Testis (tissue), 2 donors: ENCODE data around the gene HECW1.

Experiments used
- CTCF ChIP-seq, 3 experiments: fragments of 450-650 bp in 2 of 3; fragments of 200-600 bp in 1 of 3; sonication (generic) in 1 of 3; IDR thresholded peaks; one replicate each; pipeline ENCODE4 v1.5.1; 2016 to 2019; ENCODE audit warnings: antibody characterized with exemption in 3 of 3, mild to moderate bottlenecking in 2 of 3, moderate library complexity in 1 of 3
- POLR2A ChIP-seq: fragments of 450-650 bp; IDR thresholded peaks from one replicate; pipeline ENCODE4 v1.6.1; 2017; ENCODE audit warnings: antibody characterized with exemption, mild to moderate bottlenecking, moderate library complexity

GRCh38 chr7:43481902-43482678 is 369.6 kb downstream of the HECW1 start:
- no peak for TF ChIP-seq POLR2A
- TF ChIP-seq CTCF (IDR thresholded peaks at IDR 0.05), result no peak
